WTC11 (cell line): ENCODE data around the gene MEP1A. TPM values are rescaled to one million over a fixed set of nuclear protein-coding genes. Genes with fewer than 3 reads are reported as not detected.

Source experiments
- ATAC-seq: fragments of 200-7000 bp; cut with Tn5 transposase; 2 replicates; pipeline ENCODE4 v1.10.0; 2021; ENCODE audit warnings: mild to moderate bottlenecking, moderate library complexity
- CTCF ChIA-PET: fragments of 300-600 bp; sonication (Branson Sonifier 250); formaldehyde crosslinking; loops from one replicate; lab custom pipeline; 2021; ENCODE audit warnings: antibody characterized with exemption; lab: Charles Lee
- POLR2A ChIA-PET: fragments of 350-600 bp; sonication (Branson Sonifier 250); formaldehyde crosslinking; loops from one replicate; lab custom pipeline; 2021; ENCODE audit warnings: antibody characterized with exemption; lab: Charles Lee
- DNase-seq: peaks from one replicate; pipeline ENCODE4 v3.0.0; 2021; ENCODE audit warnings: low spot score
- H3K27ac Mint-ChIP-seq: 2 replicates; pipeline ENCODE4 v1.8.0; 2021; ENCODE audit warnings: mixed read lengths
- H3K27me3 Mint-ChIP-seq: 2 replicates; pipeline ENCODE4 v1.8.0; 2021; ENCODE audit warnings: low read depth, mild to moderate bottlenecking, moderate library complexity, mixed read lengths
- H3K36me3 Mint-ChIP-seq: 2 replicates; pipeline ENCODE4 v1.8.0; 2021; ENCODE audit warnings: mixed read lengths
- H3K4me1 Mint-ChIP-seq: 2 replicates; pipeline ENCODE4 v1.8.0; 2022; ENCODE audit warnings: mixed read lengths
- H3K4me3 Mint-ChIP-seq: 2 replicates; pipeline ENCODE4 v1.8.0; 2021; ENCODE audit warnings: mild to moderate bottlenecking, moderate library complexity, mixed read lengths
- H3K9me3 Mint-ChIP-seq: 2 replicates; pipeline ENCODE4 v1.8.0; 2021; ENCODE audit warnings: mixed read lengths
- EMX1 ChIP-seq: fragments of 250-450 bp; sonication (Bioruptor Pico); IDR thresholded peaks from 2 replicates; pipeline ENCODE4 v1.8.0; 2021; ENCODE audit warnings: mild to moderate bottlenecking
- ETV6 ChIP-seq: sonication (generic); formaldehyde crosslinking; IDR thresholded peaks from 2 replicates; pipeline ENCODE4 v1.8.1; 2022; ENCODE audit warnings: mild to moderate bottlenecking, missing genetic modification reagents
- FOXP1 ChIP-seq: sonication (generic); formaldehyde crosslinking; IDR thresholded peaks from 2 replicates; pipeline ENCODE4 v1.8.0; 2022; ENCODE audit warnings: missing genetic modification reagents, mild to moderate bottlenecking, moderate library complexity, borderline replicate concordance
- GTF2I ChIP-seq: fragments of 250-450 bp; sonication (Bioruptor Pico); conservative IDR thresholded peaks from 2 replicates; pipeline ENCODE4 v1.4.0; 2021; ENCODE audit warnings: mild to moderate bottlenecking
- MXD4 ChIP-seq: fragments of 250-450 bp; sonication (Bioruptor Pico); IDR thresholded peaks from 2 replicates; pipeline ENCODE4 v1.8.0; 2021; ENCODE audit warnings: mild to moderate bottlenecking, moderate library complexity, borderline replicate concordance
- MYBL2 ChIP-seq: sonication (generic); formaldehyde crosslinking; IDR thresholded peaks from 2 replicates; pipeline ENCODE4 v1.8.1; 2023; ENCODE audit warnings: mild to moderate bottlenecking, moderate library complexity, missing genetic modification reagents
- NFYB ChIP-seq: sonication (generic); formaldehyde crosslinking; conservative IDR thresholded peaks from 2 replicates; pipeline ENCODE4 v1.8.0; 2022; ENCODE audit warnings: low read depth, missing genetic modification reagents
- NR1H2 ChIP-seq: sonication (generic); formaldehyde crosslinking; IDR thresholded peaks from 2 replicates; pipeline ENCODE4 v1.9.0; 2021; ENCODE audit warnings: mild to moderate bottlenecking, moderate library complexity, missing genetic modification reagents
- ZNF263 ChIP-seq: sonication (generic); formaldehyde crosslinking; IDR thresholded peaks from 2 replicates; pipeline ENCODE4 v1.8.1; 2022; ENCODE audit warnings: low read depth, mild to moderate bottlenecking, moderate library complexity, missing genetic modification reagents
- ZNF532 ChIP-seq: fragments of 250-450 bp; sonication (Bioruptor Pico); IDR thresholded peaks from 2 replicates; pipeline ENCODE4 v1.9.0; 2021; ENCODE audit warnings: mild to moderate bottlenecking, borderline replicate concordance
- ZNF671 ChIP-seq: fragments of 250-450 bp; sonication (Bioruptor Pico); IDR thresholded peaks from 2 replicates; pipeline ENCODE4 v1.8.0; 2021; ENCODE audit warnings: mild to moderate bottlenecking
- ZSCAN18 ChIP-seq: fragments of 250-450 bp; sonication (Bioruptor Pico); IDR thresholded peaks from 2 replicates; pipeline ENCODE4 v2.1.2; 2022; ENCODE audit warnings: mild to moderate bottlenecking, moderate library complexity
- total RNA-seq: library from RNA; stranded (reverse); gene quantifications from 3 replicates; pipeline ENCODE4 v1.2.3, GENCODE V29; 2021
- TF ChIP-seq, protein P1 (sequence below): fragments of 250-450 bp; sonication (Bioruptor Pico); IDR thresholded peaks from 2 replicates; pipeline ENCODE4 v1.9.0; 2021; ENCODE audit warnings: mild to moderate bottlenecking
- TF ChIP-seq, protein P2 (sequence below): sonication (generic); formaldehyde crosslinking; IDR thresholded peaks from 2 replicates; pipeline ENCODE4 v1.8.0; 2022; ENCODE audit warnings: mild to moderate bottlenecking, missing genetic modification reagents
- TF ChIP-seq, protein P3 (sequence below): sonication (generic); formaldehyde crosslinking; conservative IDR thresholded peaks from 2 replicates; pipeline ENCODE4 v1.8.1; 2022; ENCODE audit warnings: mild to moderate bottlenecking, missing genetic modification reagents
- TF ChIP-seq, protein P4 (sequence below): sonication (generic); formaldehyde crosslinking; IDR thresholded peaks from 2 replicates; pipeline ENCODE4 v1.8.1; 2023; ENCODE audit warnings: mild to moderate bottlenecking, missing genetic modification reagents
- TF ChIP-seq, protein P5 (sequence below): sonication (generic); formaldehyde crosslinking; IDR thresholded peaks from 2 replicates; pipeline ENCODE4 v1.8.1; 2022; ENCODE audit warnings: low read depth, mild to moderate bottlenecking, moderate library complexity, missing genetic modification reagents, borderline replicate concordance
- TF ChIP-seq, protein P6 (sequence below): sonication (generic); formaldehyde crosslinking; IDR thresholded peaks from 2 replicates; pipeline ENCODE4 v1.8.1; 2022; ENCODE audit warnings: missing genetic modification reagents, borderline replicate concordance

MEP1A gene
- total RNA-seq, 1 experiment from 2014 or later: 0.09 TPM

DNA sequence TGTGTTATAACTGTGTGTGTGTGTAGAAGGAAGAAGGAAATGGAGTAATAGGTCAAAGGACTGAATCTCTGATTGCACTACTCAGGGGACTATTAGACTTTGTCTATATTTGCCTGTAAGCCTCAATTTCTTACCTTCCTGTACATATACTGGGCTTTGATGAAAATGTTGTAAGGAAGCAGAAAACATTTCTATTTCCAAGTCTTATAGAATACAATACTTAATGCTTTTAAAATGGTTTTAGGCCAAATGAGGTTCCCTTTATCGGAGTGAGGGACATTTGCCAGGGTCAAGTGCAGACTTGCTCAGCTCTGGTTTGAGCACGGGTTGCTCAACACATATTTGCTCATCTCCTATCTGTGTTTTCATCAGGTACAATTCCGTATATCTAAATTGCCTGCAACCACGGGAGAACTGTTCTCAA lies 28.3 kb downstream of the MEP1A start:
- ATAC-seq: no peak
- peaks cover 4% of the 10 kb centered on the region; the same call in 1 of the 2 replicates for H3K4me1 Mint-ChIP-seq
- H3K27ac Mint-ChIP-seq: no peak overlapping the region
- TF ChIP-seq NFYB: no peak
- no peak for TF ChIP-seq GTF2I
- TF ChIP-seq, protein P1, sequence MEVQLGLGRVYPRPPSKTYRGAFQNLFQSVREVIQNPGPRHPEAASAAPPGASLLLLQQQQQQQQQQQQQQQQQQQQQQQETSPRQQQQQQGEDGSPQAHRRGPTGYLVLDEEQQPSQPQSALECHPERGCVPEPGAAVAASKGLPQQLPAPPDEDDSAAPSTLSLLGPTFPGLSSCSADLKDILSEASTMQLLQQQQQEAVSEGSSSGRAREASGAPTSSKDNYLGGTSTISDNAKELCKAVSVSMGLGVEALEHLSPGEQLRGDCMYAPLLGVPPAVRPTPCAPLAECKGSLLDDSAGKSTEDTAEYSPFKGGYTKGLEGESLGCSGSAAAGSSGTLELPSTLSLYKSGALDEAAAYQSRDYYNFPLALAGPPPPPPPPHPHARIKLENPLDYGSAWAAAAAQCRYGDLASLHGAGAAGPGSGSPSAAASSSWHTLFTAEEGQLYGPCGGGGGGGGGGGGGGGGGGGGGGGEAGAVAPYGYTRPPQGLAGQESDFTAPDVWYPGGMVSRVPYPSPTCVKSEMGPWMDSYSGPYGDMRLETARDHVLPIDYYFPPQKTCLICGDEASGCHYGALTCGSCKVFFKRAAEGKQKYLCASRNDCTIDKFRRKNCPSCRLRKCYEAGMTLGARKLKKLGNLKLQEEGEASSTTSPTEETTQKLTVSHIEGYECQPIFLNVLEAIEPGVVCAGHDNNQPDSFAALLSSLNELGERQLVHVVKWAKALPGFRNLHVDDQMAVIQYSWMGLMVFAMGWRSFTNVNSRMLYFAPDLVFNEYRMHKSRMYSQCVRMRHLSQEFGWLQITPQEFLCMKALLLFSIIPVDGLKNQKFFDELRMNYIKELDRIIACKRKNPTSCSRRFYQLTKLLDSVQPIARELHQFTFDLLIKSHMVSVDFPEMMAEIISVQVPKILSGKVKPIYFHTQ (CRISPR knock-in tag): no peak
- no peak for TF ChIP-seq MXD4 (CRISPR knock-in tag)
- TF ChIP-seq ZNF532: no peak
- TF ChIP-seq, protein P2, sequence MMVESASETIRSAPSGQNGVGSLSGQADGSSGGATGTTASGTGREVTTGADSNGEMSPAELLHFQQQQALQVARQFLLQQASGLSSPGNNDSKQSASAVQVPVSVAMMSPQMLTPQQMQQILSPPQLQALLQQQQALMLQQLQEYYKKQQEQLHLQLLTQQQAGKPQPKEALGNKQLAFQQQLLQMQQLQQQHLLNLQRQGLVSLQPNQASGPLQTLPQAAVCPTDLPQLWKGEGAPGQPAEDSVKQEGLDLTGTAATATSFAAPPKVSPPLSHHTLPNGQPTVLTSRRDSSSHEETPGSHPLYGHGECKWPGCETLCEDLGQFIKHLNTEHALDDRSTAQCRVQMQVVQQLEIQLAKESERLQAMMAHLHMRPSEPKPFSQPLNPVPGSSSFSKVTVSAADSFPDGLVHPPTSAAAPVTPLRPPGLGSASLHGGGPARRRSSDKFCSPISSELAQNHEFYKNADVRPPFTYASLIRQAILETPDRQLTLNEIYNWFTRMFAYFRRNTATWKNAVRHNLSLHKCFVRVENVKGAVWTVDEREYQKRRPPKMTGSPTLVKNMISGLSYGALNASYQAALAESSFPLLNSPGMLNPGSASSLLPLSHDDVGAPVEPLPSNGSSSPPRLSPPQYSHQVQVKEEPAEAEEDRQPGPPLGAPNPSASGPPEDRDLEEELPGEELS (CRISPR knock-in tag): no peak
- TF ChIP-seq, protein P3, sequence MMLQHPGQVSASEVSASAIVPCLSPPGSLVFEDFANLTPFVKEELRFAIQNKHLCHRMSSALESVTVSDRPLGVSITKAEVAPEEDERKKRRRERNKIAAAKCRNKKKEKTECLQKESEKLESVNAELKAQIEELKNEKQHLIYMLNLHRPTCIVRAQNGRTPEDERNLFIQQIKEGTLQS (CRISPR knock-in tag): no peak
- TF ChIP-seq, protein P4, sequence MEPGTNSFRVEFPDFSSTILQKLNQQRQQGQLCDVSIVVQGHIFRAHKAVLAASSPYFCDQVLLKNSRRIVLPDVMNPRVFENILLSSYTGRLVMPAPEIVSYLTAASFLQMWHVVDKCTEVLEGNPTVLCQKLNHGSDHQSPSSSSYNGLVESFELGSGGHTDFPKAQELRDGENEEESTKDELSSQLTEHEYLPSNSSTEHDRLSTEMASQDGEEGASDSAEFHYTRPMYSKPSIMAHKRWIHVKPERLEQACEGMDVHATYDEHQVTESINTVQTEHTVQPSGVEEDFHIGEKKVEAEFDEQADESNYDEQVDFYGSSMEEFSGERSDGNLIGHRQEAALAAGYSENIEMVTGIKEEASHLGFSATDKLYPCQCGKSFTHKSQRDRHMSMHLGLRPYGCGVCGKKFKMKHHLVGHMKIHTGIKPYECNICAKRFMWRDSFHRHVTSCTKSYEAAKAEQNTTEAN (CRISPR knock-in tag): no peak
- TF ChIP-seq, protein P5, sequence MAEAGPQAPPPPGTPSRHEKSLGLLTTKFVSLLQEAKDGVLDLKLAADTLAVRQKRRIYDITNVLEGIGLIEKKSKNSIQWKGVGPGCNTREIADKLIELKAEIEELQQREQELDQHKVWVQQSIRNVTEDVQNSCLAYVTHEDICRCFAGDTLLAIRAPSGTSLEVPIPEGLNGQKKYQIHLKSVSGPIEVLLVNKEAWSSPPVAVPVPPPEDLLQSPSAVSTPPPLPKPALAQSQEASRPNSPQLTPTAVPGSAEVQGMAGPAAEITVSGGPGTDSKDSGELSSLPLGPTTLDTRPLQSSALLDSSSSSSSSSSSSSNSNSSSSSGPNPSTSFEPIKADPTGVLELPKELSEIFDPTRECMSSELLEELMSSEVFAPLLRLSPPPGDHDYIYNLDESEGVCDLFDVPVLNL (CRISPR knock-in tag): no peak
- no peak for TF ChIP-seq ZNF671 (CRISPR knock-in tag)
- no peak for TF ChIP-seq FOXP1
- TF ChIP-seq EMX1 (CRISPR knock-in tag): no peak
- no peak for TF ChIP-seq MYBL2 (CRISPR knock-in tag)
- no peak for TF ChIP-seq NR1H2 (CRISPR knock-in tag)
- no peak overlapping the region for H3K4me3 Mint-ChIP-seq
- POLR2A ChIA-PET: no interaction called here
- H3K9me3 Mint-ChIP-seq: no peaks in the 10 kb centered on the region
- DNase-seq: no peak
- no peaks in the 10 kb centered on the region for H3K27me3 Mint-ChIP-seq
- no peaks in the 10 kb centered on the region for H3K36me3 Mint-ChIP-seq
- CTCF ChIA-PET: no interaction called here

GRCh38 chr6:46828939-46829338 lies 35.8 kb downstream of the MEP1A start:
- ChIA-PET POLR2A (no interaction called here), CTCF (no interaction called here)
- no peaks in the 10 kb centered on the region for H3K27me3 Mint-ChIP-seq
- no peaks in the 10 kb centered on the region for H3K9me3 Mint-ChIP-seq
- no peaks in the 10 kb centered on the region for H3K4me1 Mint-ChIP-seq
- H3K27ac Mint-ChIP-seq: no peak overlapping the region
- no peak overlapping the region for H3K4me3 Mint-ChIP-seq
- no peaks in the 10 kb centered on the region for H3K36me3 Mint-ChIP-seq
- no peak for DNase-seq
- no peak for ATAC-seq
- TF ChIP-seq ETV6 (no peak), ZSCAN18 (no peak), NR1H2 (CRISPR knock-in tag) (no peak), ZNF263 (CRISPR knock-in tag) (no peak)
- TF ChIP-seq, protein P6, sequence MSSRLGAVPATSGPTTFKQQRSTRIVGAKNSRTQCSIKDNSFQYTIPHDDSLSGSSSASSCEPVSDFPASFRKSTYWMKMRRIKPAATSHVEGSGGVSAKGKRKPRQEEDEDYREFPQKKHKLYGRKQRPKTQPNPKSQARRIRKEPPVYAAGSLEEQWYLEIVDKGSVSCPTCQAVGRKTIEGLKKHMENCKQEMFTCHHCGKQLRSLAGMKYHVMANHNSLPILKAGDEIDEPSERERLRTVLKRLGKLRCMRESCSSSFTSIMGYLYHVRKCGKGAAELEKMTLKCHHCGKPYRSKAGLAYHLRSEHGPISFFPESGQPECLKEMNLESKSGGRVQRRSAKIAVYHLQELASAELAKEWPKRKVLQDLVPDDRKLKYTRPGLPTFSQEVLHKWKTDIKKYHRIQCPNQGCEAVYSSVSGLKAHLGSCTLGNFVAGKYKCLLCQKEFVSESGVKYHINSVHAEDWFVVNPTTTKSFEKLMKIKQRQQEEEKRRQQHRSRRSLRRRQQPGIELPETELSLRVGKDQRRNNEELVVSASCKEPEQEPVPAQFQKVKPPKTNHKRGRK (CRISPR knock-in tag): no peak
